GM21367 (cell line): ENCODE results near the gene NFATC3.

ENCODE experiments used
- ATAC-seq: cut with Tn5 transposase; IDR thresholded peaks from one replicate; pipeline ENCODE4 v1.9.1; 2021; ENCODE audit not compliant: unreplicated experiment

NFATC3 gene

GRCh38 chr16:68085259-68086071 is at the start of gene NFATC3:
NFATC3 (plus strand) TSS chr16:68085370; CDS start chr16:68085682, 312 bp downstream.
- ATAC-seq = peak; percentile 35

GRCh38 chr16:68037841-68038597 is 47.2 kb upstream of the NFATC3 start:
- no peak for ATAC-seq

- ATAC-seq = peak; percentile 57
Measured at GRCh38 chr16:68040506-68041288, 44.5 kb upstream of the NFATC3 start.

GRCh38 chr16:68041783-68042182 is 43.4 kb upstream of the NFATC3 start:
- ATAC-seq = no peak

GRCh38 chr16:68046106-68046505 is 39.1 kb upstream of the NFATC3 start:
- no peak for ATAC-seq

- ATAC-seq = no peak
Measured at GRCh38 chr16:68047987-68048386, 37.2 kb upstream of the NFATC3 start.

- ATAC-seq = no peak
Measured at GRCh38 chr16:68049449-68049848, 35.7 kb upstream of the NFATC3 start.

GRCh38 chr16:68055395-68055794 is 29.8 kb upstream of the NFATC3 start:
- no peak for ATAC-seq

GRCh38 chr16:68059804-68060203 is 25.4 kb upstream of the NFATC3 start:
- no peak for ATAC-seq

- ATAC-seq = no peak
Measured at GRCh38 chr16:68061396-68061795, 23.8 kb upstream of the NFATC3 start.

GRCh38 chr16:68062910-68063393 is 22.2 kb upstream of the NFATC3 start:
- ATAC-seq = no peak

- ATAC-seq = no peak
Measured at GRCh38 chr16:68064791-68065365, 20.3 kb upstream of the NFATC3 start.

GRCh38 chr16:68065716-68066305 is 19.4 kb upstream of the NFATC3 start:
- no peak for ATAC-seq

GRCh38 chr16:68066763-68067162 is 18.4 kb upstream of the NFATC3 start:
- ATAC-seq = no peak

GRCh38 chr16:68068926-68069325 is 16.2 kb upstream of the NFATC3 start:
- no peak for ATAC-seq

GRCh38 chr16:68069511-68070248 is 15.5 kb upstream of the NFATC3 start:
- ATAC-seq = no peak

GRCh38 chr16:68070249-68070730 is 14.9 kb upstream of the NFATC3 start:
- no peak for ATAC-seq

GRCh38 chr16:68070806-68071517 is 14.2 kb upstream of the NFATC3 start:
- no peak for ATAC-seq

- no peak for ATAC-seq
Measured at GRCh38 chr16:68071518-68071901, 13.7 kb upstream of the NFATC3 start.
